ENCODE results near the gene GALM. TPM values are rescaled to one million over a fixed set of nuclear protein-coding genes. Genes with fewer than 3 reads are reported as not detected.

GALM gene
- total and polyA plus RNA-seq, 2 of the 13 experiments (the other 11 are each of a cell fraction or from before 2014, with no cell fraction given): 65.5 to 90.0 TPM

DNA sequence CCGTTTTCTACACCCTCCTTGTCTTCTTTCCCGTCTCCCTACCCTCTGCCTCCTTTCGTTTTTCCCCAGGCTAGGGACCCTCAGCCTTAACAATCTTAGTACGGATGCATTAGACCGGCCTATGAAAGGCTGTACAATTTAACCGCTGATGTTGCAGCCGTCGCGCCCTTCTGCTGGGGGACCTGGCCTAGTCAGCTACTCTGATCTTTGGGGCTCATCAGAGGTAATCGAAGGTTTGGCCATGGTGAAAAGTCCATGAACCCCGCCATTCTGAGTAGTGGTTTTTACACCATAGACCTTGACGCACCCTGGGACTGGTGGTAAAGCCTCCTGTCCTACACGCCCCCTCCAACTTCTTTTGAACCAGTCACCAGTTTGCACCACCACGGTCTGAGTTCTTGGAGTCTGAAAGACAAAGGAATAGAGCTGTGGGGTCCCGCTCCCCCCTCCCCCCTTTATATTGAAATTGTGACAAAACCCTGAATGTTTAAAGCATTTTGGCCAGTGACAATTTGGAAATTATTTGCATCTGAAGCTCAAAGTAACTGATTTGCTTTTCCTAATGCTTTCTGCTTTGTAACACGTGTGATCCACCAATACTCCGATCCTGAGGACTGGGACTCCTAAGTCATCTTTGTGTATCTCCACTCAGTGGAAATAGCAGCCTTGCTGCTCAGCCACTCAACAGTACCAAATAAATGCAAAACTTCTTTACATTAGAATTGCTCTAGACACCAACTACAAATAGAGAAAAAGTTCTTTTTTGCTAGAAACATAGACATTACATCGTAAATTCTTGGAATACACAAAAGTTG, 85.9 kb downstream of the GALM start (continued):
- peak; percentile 85 for TF ChIP-seq ZNF605 (CRISPR knock-in tag; IDR thresholded peaks at IDR 0.05)
- TF ChIP-seq, protein P1, sequence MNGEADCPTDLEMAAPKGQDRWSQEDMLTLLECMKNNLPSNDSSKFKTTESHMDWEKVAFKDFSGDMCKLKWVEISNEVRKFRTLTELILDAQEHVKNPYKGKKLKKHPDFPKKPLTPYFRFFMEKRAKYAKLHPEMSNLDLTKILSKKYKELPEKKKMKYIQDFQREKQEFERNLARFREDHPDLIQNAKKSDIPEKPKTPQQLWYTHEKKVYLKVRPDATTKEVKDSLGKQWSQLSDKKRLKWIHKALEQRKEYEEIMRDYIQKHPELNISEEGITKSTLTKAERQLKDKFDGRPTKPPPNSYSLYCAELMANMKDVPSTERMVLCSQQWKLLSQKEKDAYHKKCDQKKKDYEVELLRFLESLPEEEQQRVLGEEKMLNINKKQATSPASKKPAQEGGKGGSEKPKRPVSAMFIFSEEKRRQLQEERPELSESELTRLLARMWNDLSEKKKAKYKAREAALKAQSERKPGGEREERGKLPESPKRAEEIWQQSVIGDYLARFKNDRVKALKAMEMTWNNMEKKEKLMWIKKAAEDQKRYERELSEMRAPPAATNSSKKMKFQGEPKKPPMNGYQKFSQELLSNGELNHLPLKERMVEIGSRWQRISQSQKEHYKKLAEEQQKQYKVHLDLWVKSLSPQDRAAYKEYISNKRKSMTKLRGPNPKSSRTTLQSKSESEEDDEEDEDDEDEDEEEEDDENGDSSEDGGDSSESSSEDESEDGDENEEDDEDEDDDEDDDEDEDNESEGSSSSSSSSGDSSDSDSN (CRISPR knock-in tag; IDR thresholded peaks at IDR 0.05): peak; percentile 4
- TF ChIP-seq, protein P2, sequence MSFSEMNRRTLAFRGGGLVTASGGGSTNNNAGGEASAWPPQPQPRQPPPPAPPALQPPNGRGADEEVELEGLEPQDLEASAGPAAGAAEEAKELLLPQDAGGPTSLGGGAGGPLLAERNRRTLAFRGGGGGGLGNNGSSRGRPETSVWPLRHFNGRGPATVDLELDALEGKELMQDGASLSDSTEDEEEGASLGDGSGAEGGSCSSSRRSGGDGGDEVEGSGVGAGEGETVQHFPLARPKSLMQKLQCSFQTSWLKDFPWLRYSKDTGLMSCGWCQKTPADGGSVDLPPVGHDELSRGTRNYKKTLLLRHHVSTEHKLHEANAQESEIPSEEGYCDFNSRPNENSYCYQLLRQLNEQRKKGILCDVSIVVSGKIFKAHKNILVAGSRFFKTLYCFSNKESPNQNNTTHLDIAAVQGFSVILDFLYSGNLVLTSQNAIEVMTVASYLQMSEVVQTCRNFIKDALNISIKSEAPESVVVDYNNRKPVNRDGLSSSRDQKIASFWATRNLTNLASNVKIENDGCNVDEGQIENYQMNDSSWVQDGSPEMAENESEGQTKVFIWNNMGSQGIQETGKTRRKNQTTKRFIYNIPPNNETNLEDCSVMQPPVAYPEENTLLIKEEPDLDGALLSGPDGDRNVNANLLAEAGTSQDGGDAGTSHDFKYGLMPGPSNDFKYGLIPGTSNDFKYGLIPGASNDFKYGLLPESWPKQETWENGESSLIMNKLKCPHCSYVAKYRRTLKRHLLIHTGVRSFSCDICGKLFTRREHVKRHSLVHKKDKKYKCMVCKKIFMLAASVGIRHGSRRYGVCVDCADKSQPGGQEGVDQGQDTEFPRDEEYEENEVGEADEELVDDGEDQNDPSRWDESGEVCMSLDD (CRISPR knock-in tag; IDR thresholded peaks at IDR 0.05; ENCODE audit: borderline replicate concordance): no peak
- 0 out of 2 replicates have a peak, but pooled peaks have one; percentile 3 for TF ChIP-seq NFYC (CRISPR knock-in tag; IDR thresholded peaks at IDR 0.05)
- peak; percentile 16; the same call in 1 of the 2 replicates for TF ChIP-seq ZNF558 (CRISPR knock-in tag; IDR thresholded peaks at IDR 0.05; ENCODE audit: borderline replicate concordance)
- TF ChIP-seq SNAI1 (CRISPR knock-in tag; IDR thresholded peaks at IDR 0.05; ENCODE audit: borderline replicate concordance): peak; percentile 22; the same call in 1 of the 2 replicates
- no peak for TF ChIP-seq ZNF577 (CRISPR knock-in tag; IDR thresholded peaks at IDR 0.05; ENCODE audit: borderline replicate concordance, low read depth)
- TF ChIP-seq ZNF329 (CRISPR knock-in tag; IDR thresholded peaks at IDR 0.05; ENCODE audit: low read depth): no peak
- no peak for TF ChIP-seq SOX6 (IDR thresholded peaks at IDR 0.05)
- TF ChIP-seq SOX6 (CRISPR knock-in tag; IDR thresholded peaks at IDR 0.05): peak; percentile 34; the same call in 1 of the 2 replicates
- TF ChIP-seq, protein P3, sequence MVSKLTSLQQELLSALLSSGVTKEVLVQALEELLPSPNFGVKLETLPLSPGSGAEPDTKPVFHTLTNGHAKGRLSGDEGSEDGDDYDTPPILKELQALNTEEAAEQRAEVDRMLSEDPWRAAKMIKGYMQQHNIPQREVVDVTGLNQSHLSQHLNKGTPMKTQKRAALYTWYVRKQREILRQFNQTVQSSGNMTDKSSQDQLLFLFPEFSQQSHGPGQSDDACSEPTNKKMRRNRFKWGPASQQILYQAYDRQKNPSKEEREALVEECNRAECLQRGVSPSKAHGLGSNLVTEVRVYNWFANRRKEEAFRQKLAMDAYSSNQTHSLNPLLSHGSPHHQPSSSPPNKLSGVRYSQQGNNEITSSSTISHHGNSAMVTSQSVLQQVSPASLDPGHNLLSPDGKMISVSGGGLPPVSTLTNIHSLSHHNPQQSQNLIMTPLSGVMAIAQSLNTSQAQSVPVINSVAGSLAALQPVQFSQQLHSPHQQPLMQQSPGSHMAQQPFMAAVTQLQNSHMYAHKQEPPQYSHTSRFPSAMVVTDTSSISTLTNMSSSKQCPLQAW (CRISPR knock-in tag; IDR thresholded peaks at IDR 0.05): no peak
- TF ChIP-seq HOXA5 (CRISPR knock-in tag; IDR thresholded peaks at IDR 0.05): no peak
- no peak for TF ChIP-seq ZNF12 (CRISPR knock-in tag; IDR thresholded peaks at IDR 0.05)
- TF ChIP-seq ATF7-NPFF (CRISPR knock-in tag; IDR thresholded peaks at IDR 0.05; ENCODE audit: low read depth): no peak
- no peak; the same call in 1 of the 2 replicates for TF ChIP-seq SIN3A (IDR thresholded peaks at IDR 0.05; ENCODE audit: borderline replicate concordance, low read depth, low read length)
- TF ChIP-seq, protein P4, sequence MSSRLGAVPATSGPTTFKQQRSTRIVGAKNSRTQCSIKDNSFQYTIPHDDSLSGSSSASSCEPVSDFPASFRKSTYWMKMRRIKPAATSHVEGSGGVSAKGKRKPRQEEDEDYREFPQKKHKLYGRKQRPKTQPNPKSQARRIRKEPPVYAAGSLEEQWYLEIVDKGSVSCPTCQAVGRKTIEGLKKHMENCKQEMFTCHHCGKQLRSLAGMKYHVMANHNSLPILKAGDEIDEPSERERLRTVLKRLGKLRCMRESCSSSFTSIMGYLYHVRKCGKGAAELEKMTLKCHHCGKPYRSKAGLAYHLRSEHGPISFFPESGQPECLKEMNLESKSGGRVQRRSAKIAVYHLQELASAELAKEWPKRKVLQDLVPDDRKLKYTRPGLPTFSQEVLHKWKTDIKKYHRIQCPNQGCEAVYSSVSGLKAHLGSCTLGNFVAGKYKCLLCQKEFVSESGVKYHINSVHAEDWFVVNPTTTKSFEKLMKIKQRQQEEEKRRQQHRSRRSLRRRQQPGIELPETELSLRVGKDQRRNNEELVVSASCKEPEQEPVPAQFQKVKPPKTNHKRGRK (CRISPR knock-in tag; IDR thresholded peaks at IDR 0.05): no peak
- TF ChIP-seq CREB1 (IDR thresholded peaks at IDR 0.05): no peak
- peak; percentile 13; the same call in 1 of the 2 replicates for TF ChIP-seq CREB1 (CRISPR knock-in tag; IDR thresholded peaks at IDR 0.05)
- TF ChIP-seq MIER3 (CRISPR knock-in tag; IDR thresholded peaks at IDR 0.05; ENCODE audit: borderline replicate concordance): no peak
- peak; percentile 71; the same call in 1 of the 2 replicates for TF ChIP-seq KDM5A (IDR thresholded peaks at IDR 0.05; ENCODE audit: borderline replicate concordance, low read length)
- TF ChIP-seq FOXK1 (CRISPR knock-in tag; IDR thresholded peaks at IDR 0.05; ENCODE audit: borderline replicate concordance, low read depth): no peak

All from HepG2 (cell line).